HG02642 (cell line): ENCODE results near the gene TMBIM1.
"Not testable (repeated sequence)": the region's sequence is repeated elsewhere in the genome, so short reads cannot be mapped to it uniquely, and the experiment has no call there.

ENCODE experiments used
- ATAC-seq: cut with Tn5 transposase; IDR thresholded peaks from one replicate; pipeline ENCODE4 v1.9.1; 2021; ENCODE audit warnings: mild to moderate bottlenecking; ENCODE audit not compliant: unreplicated experiment, poor library complexity

TMBIM1 gene

GRCh38 chr2:218274586-218274985, 17.7 kb downstream of the TMBIM1 start:
- ATAC-seq: no peak

- ATAC-seq: no peak
Observed at GRCh38 chr2:218273908-218274249, 18.4 kb downstream of the TMBIM1 start.

GRCh38 chr2:218273214-218273907, 18.9 kb downstream of the TMBIM1 start:
- ATAC-seq: not testable (repeated sequence)

- ATAC-seq: no peak
Observed at GRCh38 chr2:218272531-218273212, 19.6 kb downstream of the TMBIM1 start.

GRCh38 chr2:218271865-218272530, 20.3 kb downstream of the TMBIM1 start:
- no peak for ATAC-seq

- no peak for ATAC-seq
Observed at GRCh38 chr2:218271487-218271797, 20.9 kb downstream of the TMBIM1 start.

- ATAC-seq: peak; percentile 1
Observed at GRCh38 chr2:218270721-218271486, 21.4 kb downstream of the TMBIM1 start.

GRCh38 chr2:218269900-218270720, 22.2 kb downstream of the TMBIM1 start, which contains the start of the genes AAMP and PNKD:
Gene AAMP (minus strand): TSS chr2:218270137. CDS start chr2:218270086, 51 bp downstream.
Gene PNKD (plus strand): TSS chr2:218270519. CDS start chr2:218270536, 17 bp downstream.
- peak; percentile 90 for ATAC-seq

GRCh38 chr2:218267259-218267658, 25.0 kb downstream of the TMBIM1 start:
- ATAC-seq: no peak

- no peak for ATAC-seq
Observed at GRCh38 chr2:218266316-218266979, 25.9 kb downstream of the TMBIM1 start.

- ATAC-seq: no peak
Observed at GRCh38 chr2:218265626-218266025, 26.7 kb downstream of the TMBIM1 start.

- ATAC-seq: no peak
Observed at GRCh38 chr2:218264773-218265561, 27.3 kb downstream of the TMBIM1 start.

GRCh38 chr2:218263817-218264641, 28.3 kb downstream of the TMBIM1 start:
- no peak for ATAC-seq

GRCh38 chr2:218262631-218263586, 29.4 kb downstream of the TMBIM1 start:
- no peak for ATAC-seq

GRCh38 chr2:218262237-218262600, 30.1 kb downstream of the TMBIM1 start:
- ATAC-seq: no peak

GRCh38 chr2:218261423-218262236, 30.7 kb downstream of the TMBIM1 start:
- ATAC-seq: no peak
